HepG2 (cell line): Measurements from ENCODE around the gene U2SURP. TPM values are rescaled to one million over a fixed set of nuclear protein-coding genes. Genes with fewer than 3 reads are reported as not detected.

Source experiments
- ATAC-seq: fragments of 200-7000 bp; cut with Tn5 transposase; 3 replicates; pipeline ENCODE4 v1.9.1; 2020; ENCODE audit warnings: mild to moderate bottlenecking, moderate library complexity
- BruUV-seq: library from RNA; stranded (reverse); fragments of 400-500 nt; replicated peaks from 2 replicates; lab custom pipeline; 2021; lab: Mats Ljungman, UMichigan
- CTCF ChIA-PET: fragments of 300-600 bp; formaldehyde crosslinking; extraction: SDS; loops from one replicate; lab custom pipeline; 2021; ENCODE audit warnings: low total read pairs, inconsistent platforms, low intra/inter-chr PET ratio; lab: Yijun Ruan, JAX
- POLR2A ChIA-PET: fragments of 350-600 bp; sonication (Branson Sonifier 250); formaldehyde crosslinking; loops from one replicate; lab custom pipeline; 2020; ENCODE audit warnings: antibody characterized with exemption, inconsistent platforms; lab: Yijun Ruan, JAX
- DNase-seq: peaks from one replicate; pipeline ENCODE4 v3.0.0-alpha.2; 2015; ENCODE audit warnings: low spot score
- FAIRE-seq: peaks from 3 replicates; lab custom pipeline; 2011; peaks lifted over from hg19 to GRCh38; lab: Jason Lieb, UNC
- H2AFZ ChIP-seq: one replicate; pipeline ENCODE4 v1.6.1; 2011; ENCODE audit warnings: low read length, inconsistent platforms
- H3K27ac ChIP-seq: fragments of 300-600 bp; 3 replicates; pipeline ENCODE4 v1.8.0; 2011; ENCODE audit warnings: mixed run types, mild to moderate bottlenecking, mixed read lengths, low read length, inconsistent platforms; ENCODE audit not compliant: insufficient read depth; ENCODE audit errors: extremely low read length
- H3K27me3 ChIP-seq, 2 experiments: fragments of 200-600 bp in 1 of 2; 2 replicates in 1 of 2; 3 replicates in 1 of 2; pipeline versions ENCODE4 v1.6.0 to v1.8.0; 2011; ENCODE audit warnings: low read length in 2 of 2, mild to moderate bottlenecking in 2 of 2, moderate library complexity in 2 of 2, inconsistent platforms in 1 of 2; ENCODE audit not compliant: insufficient read depth in 2 of 2, control insufficient read depth in 1 of 2
- H3K36me3 ChIP-seq, 2 experiments: fragments of 200-600 bp in 1 of 2; replicated peaks in 1 of 2; 2 replicates in 1 of 2; 3 replicates in 1 of 2; pipeline versions ENCODE4 v1.5.1 to v1.8.0; 2011; ENCODE audit warnings: low read length in 2 of 2, inconsistent platforms in 1 of 2; ENCODE audit not compliant: insufficient read depth in 2 of 2, control insufficient read depth in 1 of 2
- H3K4me1 ChIP-seq: 2 replicates; pipeline ENCODE4 v1.5.1; 2012; ENCODE audit warnings: low read length, inconsistent platforms; ENCODE audit not compliant: insufficient read depth
- H3K4me2 ChIP-seq: 2 replicates; pipeline ENCODE4 v1.6.0; 2011; ENCODE audit warnings: low read depth, low read length, inconsistent platforms
- H3K4me3 ChIP-seq, 3 experiments: fragments of 200-600 bp in 1 of 3; sonication (generic), shearing (Covaris generic) in 1 of 3; replicated peaks in 1 of 3; 2 replicates each; pipeline ENCODE4 v1.5.1; 2011 to 2016; ENCODE audit warnings: low read length in 3 of 3, inconsistent platforms in 2 of 3, low read depth in 2 of 3, mild to moderate bottlenecking in 2 of 3, control low read depth in 1 of 3, mixed read lengths in 1 of 3; ENCODE audit not compliant: insufficient read depth in 1 of 3
- H3K79me2 ChIP-seq: one replicate; pipeline ENCODE4 v1.6.1; 2011; ENCODE audit warnings: low read length, inconsistent platforms; ENCODE audit not compliant: insufficient read depth
- H3K9ac ChIP-seq: 2 replicates; pipeline ENCODE4 v1.6.0; 2011; ENCODE audit warnings: mild to moderate bottlenecking, low read depth, low read length, inconsistent platforms; ENCODE audit not compliant: insufficient read depth
- H3K9me3 ChIP-seq: 2 replicates; pipeline ENCODE4 v1.5.1; 2012; ENCODE audit warnings: mild to moderate bottlenecking, low read length
- H4K20me1 ChIP-seq: 2 replicates; pipeline ENCODE4 v1.6.0; 2011; ENCODE audit warnings: inconsistent platforms, mild to moderate bottlenecking, low read length, moderate library complexity; ENCODE audit not compliant: insufficient read depth
- ATF7-NPFF ChIP-seq: sonication (generic); formaldehyde crosslinking; IDR thresholded peaks from 2 replicates; pipeline ENCODE4 v1.8.1; 2023; ENCODE audit warnings: mild to moderate bottlenecking, low read depth, missing genetic modification reagents, moderate library complexity
- FOXA1 ChIP-seq, 2 experiments: fragments of 450-650 bp in 1 of 2; sonication (generic) in 1 of 2; formaldehyde crosslinking in 1 of 2; IDR thresholded peaks; 2 replicates each; pipeline versions ENCODE4 v1.4.0 to v1.6.1; 2016 to 2020; ENCODE audit warnings: missing genetic modification reagents in 1 of 2
- GABPB1 ChIP-seq: IDR thresholded peaks from 2 replicates; pipeline ENCODE4 v1.6.1; 2016; ENCODE audit warnings: mild to moderate bottlenecking, missing genetic modification reagents, moderate library complexity, missing compliant biosample characterization
- HINFP ChIP-seq: sonication (generic); formaldehyde crosslinking; IDR thresholded peaks from 2 replicates; pipeline ENCODE4 v1.4.0; 2020; ENCODE audit warnings: low read depth, mild to moderate bottlenecking, missing genetic modification reagents
- ISX ChIP-seq: sonication (generic); formaldehyde crosslinking; conservative IDR thresholded peaks from 2 replicates; pipeline ENCODE4 v1.5.0; 2020; ENCODE audit warnings: missing genetic modification reagents
- MLLT10 ChIP-seq: sonication (generic); formaldehyde crosslinking; IDR thresholded peaks from 2 replicates; pipeline ENCODE4 v1.4.0; 2020; ENCODE audit warnings: missing genetic modification reagents
- RFXANK ChIP-seq: IDR thresholded peaks from 2 replicates; pipeline ENCODE4 v1.6.1; 2016
- SALL2 ChIP-seq: sonication (generic); formaldehyde crosslinking; IDR thresholded peaks from 2 replicates; pipeline ENCODE4 v1.8.1; 2023; ENCODE audit warnings: mild to moderate bottlenecking, missing genetic modification reagents, inconsistent platforms
- ZNF282 ChIP-seq: fragments of 450-650 bp; IDR thresholded peaks from 2 replicates; pipeline ENCODE4 v1.6.1; 2018; ENCODE audit not compliant: partially characterized antibody
- ZNF317 ChIP-seq: sonication (generic); formaldehyde crosslinking; IDR thresholded peaks from 2 replicates; pipeline ENCODE4 v1.5.0; 2020; ENCODE audit warnings: mild to moderate bottlenecking, missing genetic modification reagents
- ZNF674 ChIP-seq: sonication (generic); formaldehyde crosslinking; IDR thresholded peaks from 2 replicates; pipeline ENCODE4 v1.5.0; 2020; ENCODE audit warnings: low read depth, mild to moderate bottlenecking, missing genetic modification reagents
- WGBS: methylation state at CpG from one replicate; pipeline ENCODE4 v1.1.6; 2017; ENCODE audit warnings: low lambda C conversion rate; 5-methylcytosine and 5-hydroxymethylcytosine counted together
- in situ Hi-C: cut with HindIII; loops from 2 replicates; pipeline ENCODE4 v1.10.0; 2017; ENCODE audit warnings: low pct_unique_long_range_greater_than_20kb; ENCODE audit not compliant: extremely low pct_ligation_motif_present
- intact Hi-C: fragments of 100-400 bp; cut with micrococcal nuclease; formaldehyde crosslinking; loops from one replicate; pipeline ENCODE4 v1.10.0; 2022; ENCODE audit not compliant: unreplicated experiment
- polyA plus RNA-seq, 8 experiments: library from polyadenylated mRNA; depleted of rRNA in 3 of 8; stranded (reverse) in 7 of 8; unstranded in 1 of 8; fragments of >200 nt; fragmentation: Illumina TruSeq in 4 of 8; extraction: Trizol in 4 of 8; gene quantifications; 2 replicates each; pipeline versions ENCODE4 v1.2.1 to v1.2.3, GENCODE V29; 2011 to 2016; ENCODE audit warnings: low read depth in 4 of 8, missing spikeins in 1 of 8, mixed read lengths in 1 of 8; ENCODE audit not compliant: insufficient read depth in 1 of 8
- total RNA-seq, 5 experiments: library from RNA; depleted of rRNA; stranded (reverse); fragments of >200 nt; fragmentation: Illumina TruSeq; extraction: Trizol; gene quantifications; 2 replicates each; pipeline ENCODE4 v1.2.3, GENCODE V29; 2016; ENCODE audit warnings: low read depth in 1 of 5
- TF ChIP-seq, protein P1 (sequence below): sonication (generic); formaldehyde crosslinking; IDR thresholded peaks from 2 replicates; pipeline ENCODE4 v1.8.0; 2022; ENCODE audit warnings: missing genetic modification reagents, mild to moderate bottlenecking, inconsistent platforms, borderline replicate concordance

The U2SURP gene
- total and polyA plus RNA-seq, 2 of the 13 experiments (the other 11 are each of a cell fraction or from before 2014, with no cell fraction given): 55.9 to 173 TPM

- Histone ChIP-seq H3K4me2 (no peak overlapping the region), H3K9ac (no peak overlapping the region), H2AFZ (no peak overlapping the region), H3K36me3 (no peaks in the 10 kb centered on the region), H4K20me1 (no peaks in the 10 kb centered on the region), H3K9me3 (no peaks in the 10 kb centered on the region), H3K79me2 (no peaks in the 10 kb centered on the region), H3K27ac (no peak overlapping the region), H3K4me1 (peaks cover 19% of the 10 kb centered on the region), H3K27me3 (no peaks in the 10 kb centered on the region; a peak in 1 of 5 replicates), H3K4me3 (no peak overlapping the region)
- no peak for ATAC-seq
- intact Hi-C loops (no loop called here), in situ Hi-C loops (no loop called here)
- TF ChIP-seq ZNF674 (CRISPR knock-in tag) (no peak), ATF7-NPFF (no peak), FOXA1 (IDR thresholded peaks at IDR 0.05) (no peak), FOXA1 (CRISPR knock-in tag; IDR thresholded peaks at IDR 0.05) (no peak), ISX (no peak), MLLT10 (CRISPR knock-in tag) (no peak), RFXANK (no peak), HINFP (CRISPR knock-in tag) (no peak), GABPB1 (no peak), ZNF317 (CRISPR knock-in tag) (no peak), SALL2 (no peak), ZNF282 (no peak)
- TF ChIP-seq, protein P1, sequence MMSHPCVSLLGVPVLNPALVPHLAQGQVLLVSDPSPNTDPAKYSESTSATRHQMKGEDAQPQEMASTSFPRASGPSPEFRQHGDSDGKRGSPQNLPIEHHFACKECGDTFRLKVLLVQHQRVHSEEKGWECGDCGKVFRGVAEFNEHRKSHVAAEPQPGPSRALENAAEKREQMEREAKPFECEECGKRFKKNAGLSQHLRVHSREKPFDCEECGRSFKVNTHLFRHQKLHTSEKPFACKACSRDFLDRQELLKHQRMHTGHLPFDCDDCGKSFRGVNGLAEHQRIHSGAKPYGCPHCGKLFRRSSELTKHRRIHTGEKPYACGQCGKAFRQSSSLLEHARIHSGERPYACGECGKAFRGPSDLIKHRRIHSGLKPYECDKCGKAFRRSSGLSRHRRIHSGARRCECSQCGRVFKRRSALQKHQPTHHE (CRISPR knock-in tag): no peak
- no peak for FAIRE-seq
- ChIA-PET CTCF (no interaction called here), POLR2A (no interaction called here)
- DNase-seq: no peak
- WGBS: 33% methylated on average over 4 of the region's 5 CpGs
- no TSS peak for BruUV-seq
Observed at GRCh38 chr3:143068059-143068458, 66.7 kb downstream of the U2SURP start.
